ENCODE measurements around the gene RTRAF. TPM values are rescaled to one million over a fixed set of nuclear protein-coding genes. Genes with fewer than 3 reads are reported as not detected.

RTRAF gene
- polyA plus RNA-seq, 1 donor from 2014 or later: 119 TPM

- Histone ChIP-seq H3K4me2 (ENCODE audit: low read length) (no peak overlapping the region), H3K9me3 (ENCODE audit: low read length) (no peaks in the 10 kb centered on the region), H2AFZ (ENCODE audit: low read depth, low read length) (no peak overlapping the region), H3F3A (ENCODE audit: insufficient read depth, low read length, poor library complexity, severe bottlenecking) (no peaks in the 10 kb centered on the region), H3K27ac (ENCODE audit: low read length) (no peak overlapping the region), H4K20me1 (ENCODE audit: insufficient read depth) (no peaks in the 10 kb centered on the region), H3K36me3 (ENCODE audit: insufficient read depth, low read length) (peaks cover 18% of the 10 kb centered on the region), H3K27me3 (ENCODE audit: insufficient read depth, low read depth, low read length) (no peaks in the 10 kb centered on the region), H3K9me2 (ENCODE audit: insufficient read depth, low read length) (no peaks in the 10 kb centered on the region), H3K9ac (ENCODE audit: low read length) (no peak overlapping the region), H3K4me3 (ENCODE audit: low read length) (no peak overlapping the region), H3K79me2 (replicated peaks; ENCODE audit: insufficient read depth, low read length) (peaks cover 6% of the 10 kb centered on the region)
- no peak for TF ChIP-seq RAD21 (conservative IDR thresholded peaks at IDR 0.05)
- no peak for TF ChIP-seq EP300 (conservative IDR thresholded peaks at IDR 0.05; ENCODE audit: poor library complexity, severe bottlenecking)
- no peak for TF ChIP-seq POLR2AphosphoS5 (IDR thresholded peaks at IDR 0.05)
Measured at GRCh38 chr14:52003324-52003723, 14.0 kb downstream of the RTRAF start.

- H3K4me3 ChIP-seq (ENCODE audit: low read length): no peak overlapping the region
- H3F3A ChIP-seq (ENCODE audit: insufficient read depth, low read length, poor library complexity, severe bottlenecking): no peaks in the 10 kb centered on the region
- H3K79me2 ChIP-seq (replicated peaks; ENCODE audit: insufficient read depth, low read length): no peaks in the 10 kb centered on the region
- no peaks in the 10 kb centered on the region for H3K9me2 ChIP-seq (ENCODE audit: insufficient read depth, low read length)
- no peaks in the 10 kb centered on the region for H3K27me3 ChIP-seq (ENCODE audit: insufficient read depth, low read depth, low read length)
- H3K4me2 ChIP-seq (ENCODE audit: low read length): no peak overlapping the region
- H3K36me3 ChIP-seq (ENCODE audit: insufficient read depth, low read length): peaks cover 18% of the 10 kb centered on the region
- no peaks in the 10 kb centered on the region for H3K9me3 ChIP-seq (ENCODE audit: low read length)
- H2AFZ ChIP-seq (ENCODE audit: low read depth, low read length): no peak overlapping the region
- TF ChIP-seq TAF1 (IDR thresholded peaks at IDR 0.05; ENCODE audit: low read depth) (no peak), EP300 (conservative IDR thresholded peaks at IDR 0.05; ENCODE audit: poor library complexity, severe bottlenecking) (no peak), RAD21 (conservative IDR thresholded peaks at IDR 0.05) (no peak), SMC3 (conservative IDR thresholded peaks at IDR 0.05; ENCODE audit: poor library complexity) (no peak), EZH2 (IDR thresholded peaks at IDR 0.05; ENCODE audit: borderline replicate concordance, insufficient read depth, low read length, poor library complexity, severe bottlenecking) (no peak), MXI1 (conservative IDR thresholded peaks at IDR 0.05; ENCODE audit: poor library complexity, severe bottlenecking) (no peak), POLR2AphosphoS5 (IDR thresholded peaks at IDR 0.05) (no peak), REST (IDR thresholded peaks at IDR 0.05; ENCODE audit: borderline replicate concordance) (no peak)
- TF ChIP-seq, protein P1, sequence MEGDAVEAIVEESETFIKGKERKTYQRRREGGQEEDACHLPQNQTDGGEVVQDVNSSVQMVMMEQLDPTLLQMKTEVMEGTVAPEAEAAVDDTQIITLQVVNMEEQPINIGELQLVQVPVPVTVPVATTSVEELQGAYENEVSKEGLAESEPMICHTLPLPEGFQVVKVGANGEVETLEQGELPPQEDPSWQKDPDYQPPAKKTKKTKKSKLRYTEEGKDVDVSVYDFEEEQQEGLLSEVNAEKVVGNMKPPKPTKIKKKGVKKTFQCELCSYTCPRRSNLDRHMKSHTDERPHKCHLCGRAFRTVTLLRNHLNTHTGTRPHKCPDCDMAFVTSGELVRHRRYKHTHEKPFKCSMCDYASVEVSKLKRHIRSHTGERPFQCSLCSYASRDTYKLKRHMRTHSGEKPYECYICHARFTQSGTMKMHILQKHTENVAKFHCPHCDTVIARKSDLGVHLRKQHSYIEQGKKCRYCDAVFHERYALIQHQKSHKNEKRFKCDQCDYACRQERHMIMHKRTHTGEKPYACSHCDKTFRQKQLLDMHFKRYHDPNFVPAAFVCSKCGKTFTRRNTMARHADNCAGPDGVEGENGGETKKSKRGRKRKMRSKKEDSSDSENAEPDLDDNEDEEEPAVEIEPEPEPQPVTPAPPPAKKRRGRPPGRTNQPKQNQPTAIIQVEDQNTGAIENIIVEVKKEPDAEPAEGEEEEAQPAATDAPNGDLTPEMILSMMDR (IDR thresholded peaks at IDR 0.05; ENCODE audit: poor library complexity, severe bottlenecking): no peak
- no peaks in the 10 kb centered on the region for H4K20me1 ChIP-seq (ENCODE audit: insufficient read depth)
- H3K9ac ChIP-seq (ENCODE audit: low read length): no peak overlapping the region
- no peak overlapping the region for H3K27ac ChIP-seq (ENCODE audit: low read length)
Measured at GRCh38 chr14:52005625-52006024, 16.3 kb downstream of the RTRAF start.

- no peak overlapping the region for H3K27ac ChIP-seq (ENCODE audit: low read length)
Measured at GRCh38 chr14:52006361-52006760, 17.0 kb downstream of the RTRAF start.

More at GRCh38 chr14:52006361-52006760, 17.0 kb downstream of the RTRAF start:
- Histone ChIP-seq H3K9ac (ENCODE audit: low read length) (no peak overlapping the region), H3K9me2 (ENCODE audit: insufficient read depth, low read length) (no peaks in the 10 kb centered on the region), H3K79me2 (replicated peaks; ENCODE audit: insufficient read depth, low read length) (no peaks in the 10 kb centered on the region), H3K9me3 (ENCODE audit: low read length) (no peaks in the 10 kb centered on the region), H2AFZ (ENCODE audit: low read depth, low read length) (no peak overlapping the region), H3K4me3 (ENCODE audit: low read length) (no peak overlapping the region), H3K36me3 (ENCODE audit: insufficient read depth, low read length) (peaks cover 14% of the 10 kb centered on the region), H3F3A (ENCODE audit: insufficient read depth, low read length, poor library complexity, severe bottlenecking) (no peaks in the 10 kb centered on the region), H4K20me1 (ENCODE audit: insufficient read depth) (no peaks in the 10 kb centered on the region), H3K27me3 (ENCODE audit: insufficient read depth, low read depth, low read length) (no peaks in the 10 kb centered on the region), H3K4me2 (ENCODE audit: low read length) (no peak overlapping the region)
- TF ChIP-seq SMC3 (conservative IDR thresholded peaks at IDR 0.05; ENCODE audit: poor library complexity) (no peak), EZH2 (IDR thresholded peaks at IDR 0.05; ENCODE audit: borderline replicate concordance, insufficient read depth, low read length, poor library complexity, severe bottlenecking) (no peak), MXI1 (conservative IDR thresholded peaks at IDR 0.05; ENCODE audit: poor library complexity, severe bottlenecking) (no peak), TAF1 (IDR thresholded peaks at IDR 0.05; ENCODE audit: low read depth) (no peak), REST (IDR thresholded peaks at IDR 0.05; ENCODE audit: borderline replicate concordance) (no peak), EP300 (conservative IDR thresholded peaks at IDR 0.05; ENCODE audit: poor library complexity, severe bottlenecking) (no peak), POLR2AphosphoS5 (IDR thresholded peaks at IDR 0.05) (no peak), RAD21 (conservative IDR thresholded peaks at IDR 0.05) (no peak)
- TF ChIP-seq, protein P1 (IDR thresholded peaks at IDR 0.05; ENCODE audit: poor library complexity, severe bottlenecking): no peak

All from neural cell (in vitro differentiated cells).